Epidermal melanocyte (primary cell): ENCODE measurements around the gene KCTD19.
A peak's percentile ranks its signal among the peaks of the same experiment; 100 is the strongest.

ENCODE experiments used
- DNase-seq: peaks from one replicate; pipeline ENCODE4 v3.0.0; 2011; ENCODE audit warnings: low spot score; ENCODE audit not compliant: insufficient read length

KCTD19 gene

DNA sequence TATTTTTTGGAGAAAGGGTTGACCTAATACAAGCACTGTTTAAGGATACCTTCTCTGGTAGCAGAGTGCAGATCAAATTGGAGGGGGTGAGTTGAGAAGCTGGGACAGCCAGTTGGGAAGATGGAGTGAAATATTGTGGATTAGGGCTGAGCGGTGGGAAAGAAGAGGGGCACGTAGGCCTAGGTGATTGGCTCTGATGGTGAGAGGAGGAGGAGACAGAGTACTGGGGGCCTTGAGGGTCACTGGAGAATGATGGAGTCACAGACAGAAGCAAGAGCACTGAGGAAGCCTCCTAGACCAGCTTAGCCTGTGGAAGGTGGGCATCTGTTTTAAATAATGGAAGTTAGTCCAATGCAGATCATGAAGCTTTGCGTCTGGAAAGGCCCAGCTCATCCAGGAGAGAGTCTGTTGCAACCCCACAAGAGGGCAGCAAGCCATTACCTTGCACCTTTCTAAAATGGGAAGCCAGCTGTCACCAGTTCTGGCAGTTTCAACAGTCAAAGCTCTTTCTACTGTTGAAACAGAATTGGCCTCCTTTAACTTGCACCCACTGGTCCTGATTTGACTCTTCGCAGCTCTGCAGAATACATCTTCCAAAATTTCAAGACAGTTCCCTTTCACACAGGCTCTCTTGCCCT, 66.0 kb downstream of the KCTD19 start:
- DNase-seq, result no peak

DNA sequence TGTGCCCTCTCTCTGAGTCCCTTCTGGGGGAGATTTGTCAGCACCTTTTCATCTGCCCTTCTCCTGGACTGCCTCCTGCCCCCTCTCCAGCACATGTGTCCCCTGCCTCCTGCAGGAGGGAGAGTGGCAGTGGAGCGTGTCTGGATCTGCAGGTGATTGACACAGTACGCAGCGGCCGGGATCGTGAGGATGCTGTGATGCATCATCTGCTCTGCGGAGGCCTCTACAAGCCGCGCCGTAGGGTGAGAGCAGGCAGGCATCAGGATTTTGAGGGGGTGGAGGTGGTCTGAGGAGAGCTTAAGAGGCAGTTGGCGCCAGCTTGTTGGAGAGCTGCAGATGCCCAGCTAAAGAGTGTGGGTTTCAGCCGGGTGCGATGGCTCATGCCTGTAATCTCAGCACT, 66.8 kb downstream of the KCTD19 start:
- DNase-seq, result no peak

- no peak for DNase-seq
Measured at GRCh38 chr16:67258161-67258835, 68.2 kb downstream of the KCTD19 start.

DNA sequence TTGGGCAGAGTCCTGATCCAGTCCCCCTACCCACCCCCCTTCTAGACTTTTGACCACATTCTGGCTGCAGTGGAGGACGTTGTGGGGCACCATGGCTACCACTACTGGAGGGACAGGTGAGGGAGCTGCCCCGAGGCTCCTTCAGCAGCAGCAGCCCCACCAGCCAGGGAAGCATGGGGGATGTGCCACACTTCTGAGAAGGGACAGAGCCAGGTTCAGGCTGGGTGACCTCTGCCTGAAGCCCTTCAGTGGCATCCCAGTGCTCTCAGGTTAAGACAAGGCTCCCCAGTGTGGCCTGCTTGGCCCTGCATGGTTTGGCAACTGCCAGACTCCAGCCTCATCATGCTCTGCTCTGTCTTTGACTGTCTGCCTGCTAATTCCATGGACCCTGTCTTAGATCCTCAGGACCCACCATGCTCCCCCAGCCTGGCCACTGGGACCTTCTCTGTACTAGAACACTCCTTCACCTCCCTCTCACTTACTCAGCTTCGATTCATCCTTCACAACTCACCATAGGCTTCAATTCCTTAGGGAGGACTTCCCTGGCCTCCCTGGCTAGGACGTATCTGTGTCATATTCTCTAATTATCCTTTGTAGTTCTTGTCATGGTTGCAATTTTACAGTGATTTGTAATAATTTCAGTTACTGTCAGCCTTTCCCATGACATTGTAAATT, 68.9 kb downstream of the KCTD19 start:
- no peak for DNase-seq

DNA sequence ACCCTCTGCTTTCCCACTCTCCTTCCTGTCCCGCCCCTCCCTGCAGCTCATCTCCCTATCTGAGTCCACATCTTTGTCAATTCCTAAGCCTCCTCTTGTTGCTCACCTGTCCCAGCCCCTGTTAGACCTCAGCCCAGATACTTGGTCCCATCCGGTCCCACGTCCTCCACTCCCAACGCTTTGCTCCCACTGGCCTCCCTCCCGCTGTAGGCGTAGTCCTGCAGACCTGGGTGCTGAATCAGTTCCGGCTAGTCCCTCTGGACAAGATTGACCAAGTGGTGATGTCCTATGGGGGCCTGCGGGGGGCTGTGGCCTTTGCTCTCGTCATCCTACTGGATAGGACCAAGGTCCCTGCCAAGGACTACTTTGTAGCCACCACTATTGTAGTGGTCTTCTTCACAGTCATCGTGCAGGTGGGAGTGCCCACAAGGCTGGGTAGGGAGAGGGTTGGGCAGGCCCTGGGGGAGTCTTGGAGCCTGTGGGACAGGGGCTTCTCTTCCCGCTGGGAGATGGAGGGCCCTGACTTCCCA, 69.8 kb downstream of the KCTD19 start:
- no peak for DNase-seq

DNA sequence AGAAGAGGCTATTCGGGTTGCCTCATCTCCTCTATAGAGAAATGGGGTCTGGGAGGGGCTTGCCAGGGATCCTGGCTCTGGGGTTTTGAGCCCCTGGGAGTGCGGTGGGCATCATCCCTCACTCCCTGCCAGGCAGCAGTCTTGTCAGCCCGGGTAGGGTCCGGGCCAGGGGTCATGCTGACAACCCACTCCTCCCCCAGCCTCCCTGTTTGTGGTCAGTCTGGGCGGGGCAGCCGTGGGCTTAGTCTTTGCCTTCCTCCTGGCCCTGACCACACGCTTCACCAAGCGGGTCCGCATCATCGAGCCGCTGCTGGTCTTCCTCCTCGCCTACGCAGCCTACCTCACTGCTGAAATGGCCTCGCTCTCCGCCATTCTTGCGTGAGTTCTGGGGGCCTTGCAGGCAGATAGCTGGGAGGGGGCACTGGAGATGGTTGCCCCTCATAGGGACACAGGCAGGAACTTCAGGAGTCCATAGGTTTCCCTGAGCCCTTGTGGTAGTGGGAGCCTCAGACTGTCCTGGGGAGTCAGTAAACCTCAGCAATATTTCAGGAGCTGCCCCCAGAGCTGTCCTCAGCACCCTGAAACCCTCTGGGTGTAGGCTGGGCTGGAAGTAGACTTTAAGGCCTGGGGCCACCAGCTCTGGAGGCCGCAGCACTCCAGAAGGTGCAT, 70.9 kb downstream of the KCTD19 start:
- DNase-seq, result no peak

DNA sequence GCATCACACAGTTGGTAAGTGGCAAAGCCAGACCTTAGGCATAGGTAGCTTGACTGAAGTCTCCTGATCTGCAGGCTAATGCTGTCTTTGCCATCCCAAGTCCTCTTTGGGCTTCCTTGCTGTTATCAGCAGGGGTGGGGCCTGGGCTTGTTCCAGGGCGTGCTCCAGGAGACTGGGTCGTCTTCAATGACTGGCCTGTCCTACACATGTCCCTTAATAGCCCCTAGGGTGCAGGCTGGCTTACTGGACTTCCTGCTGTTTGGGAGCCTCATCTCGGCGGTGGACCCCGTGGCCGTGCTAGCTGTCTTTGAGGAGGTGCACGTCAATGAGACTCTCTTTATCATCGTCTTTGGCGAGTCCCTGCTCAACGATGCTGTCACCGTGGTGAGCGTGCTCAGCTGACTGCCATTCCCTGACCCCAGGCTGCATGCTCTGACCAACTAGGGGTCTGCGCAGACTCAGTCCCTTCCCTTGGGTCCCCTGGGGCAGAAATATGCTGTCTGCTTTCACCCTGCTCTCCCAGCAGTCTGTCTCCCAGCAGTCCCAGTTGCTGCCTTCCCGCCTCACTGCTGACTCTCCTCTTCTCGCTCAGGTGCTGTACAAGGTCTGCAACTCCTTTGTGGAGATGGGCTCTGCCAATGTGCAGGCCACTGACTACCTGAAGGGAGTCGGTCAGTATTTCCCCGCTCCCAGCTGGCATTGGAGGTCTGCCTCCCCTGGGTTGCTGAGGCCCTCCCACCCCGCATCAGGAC, 71.6 kb downstream of the KCTD19 start:
- DNase-seq, result no peak

- DNase-seq, result no peak
Measured at GRCh38 chr16:67252609-67253497, 73.7 kb downstream of the KCTD19 start.

- DNase-seq, result no peak
Measured at GRCh38 chr16:67250045-67250327, 76.6 kb downstream of the KCTD19 start.

GRCh38 chr16:67249178-67250044, 77.1 kb downstream of the KCTD19 start:
- no peak for DNase-seq

- DNase-seq, result no peak
Measured at GRCh38 chr16:67248401-67249177, 78.0 kb downstream of the KCTD19 start, which contains the start of gene SLC9A5. Gene SLC9A5, plus strand, starts transcription at chr16:67248979. Its CDS starts 36 bp downstream, at chr16:67249015.

DNA sequence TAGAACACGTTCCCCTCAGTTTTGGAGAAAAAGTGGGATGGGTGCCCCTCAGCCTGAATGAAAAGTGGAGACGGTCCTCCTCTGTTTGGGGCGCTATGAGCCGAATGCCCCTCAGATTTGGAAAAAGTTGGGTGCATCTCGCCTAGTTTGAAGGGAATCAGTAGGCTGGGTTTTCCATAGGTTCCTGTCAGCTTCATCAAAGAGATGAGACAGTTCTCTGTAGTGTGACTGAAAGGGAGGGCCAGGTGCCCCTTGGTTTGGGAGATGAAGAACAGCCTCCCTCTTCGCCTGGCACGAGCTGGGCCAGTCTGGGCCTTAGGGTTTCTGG, 78.5 kb downstream of the KCTD19 start:
- DNase-seq, result no peak

DNA sequence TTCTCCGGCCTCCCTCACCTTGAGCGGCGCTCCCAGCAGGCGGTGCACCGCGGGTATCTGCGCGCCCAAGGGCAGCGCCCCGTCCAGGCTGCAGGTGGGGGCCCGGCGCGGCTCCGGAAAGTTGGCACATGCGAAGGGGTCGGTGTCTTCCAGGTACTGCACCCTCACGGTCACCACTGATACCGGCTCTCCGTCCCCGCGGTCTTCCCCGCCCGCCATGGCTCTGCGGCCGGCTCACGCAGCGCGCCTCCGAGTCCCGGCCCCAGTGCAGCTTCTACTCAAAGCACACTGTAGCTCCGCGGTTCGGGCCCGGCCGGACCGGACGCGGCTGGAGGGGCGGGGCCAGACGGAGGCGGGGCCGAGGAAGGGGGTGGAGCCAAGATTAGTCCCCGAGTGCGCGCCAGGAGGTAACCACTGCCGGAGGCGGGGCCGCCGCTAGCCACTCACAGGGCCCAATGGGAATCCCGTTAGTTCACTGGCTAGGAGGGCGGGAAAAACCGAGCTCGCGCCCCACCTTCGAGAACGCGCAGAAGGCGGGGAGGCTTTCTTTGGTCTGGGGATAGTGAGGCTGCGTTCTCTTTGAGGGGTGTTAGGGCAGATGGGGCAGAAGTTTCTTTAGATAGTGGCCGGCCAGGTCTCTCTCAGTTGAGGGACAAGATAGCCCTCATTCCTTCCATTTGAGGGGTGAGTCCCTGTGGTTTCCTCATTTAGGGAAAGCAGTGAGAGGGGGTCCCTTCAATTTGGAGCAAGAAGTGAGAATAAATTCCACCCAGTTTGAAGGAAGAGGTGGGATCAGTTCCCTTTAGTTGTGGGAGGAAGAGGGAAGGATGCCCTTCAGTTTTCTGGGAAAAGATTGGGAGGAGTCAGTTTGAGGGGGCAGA, 79.1 kb downstream of the KCTD19 start, which contains the start of gene FHOD1:
FHOD1 (minus strand) TSS at position 290 of the 881 bp plus-strand sequence; CDS start at position 219, 71 bp downstream.
- peak; percentile 85 for DNase-seq

DNA sequence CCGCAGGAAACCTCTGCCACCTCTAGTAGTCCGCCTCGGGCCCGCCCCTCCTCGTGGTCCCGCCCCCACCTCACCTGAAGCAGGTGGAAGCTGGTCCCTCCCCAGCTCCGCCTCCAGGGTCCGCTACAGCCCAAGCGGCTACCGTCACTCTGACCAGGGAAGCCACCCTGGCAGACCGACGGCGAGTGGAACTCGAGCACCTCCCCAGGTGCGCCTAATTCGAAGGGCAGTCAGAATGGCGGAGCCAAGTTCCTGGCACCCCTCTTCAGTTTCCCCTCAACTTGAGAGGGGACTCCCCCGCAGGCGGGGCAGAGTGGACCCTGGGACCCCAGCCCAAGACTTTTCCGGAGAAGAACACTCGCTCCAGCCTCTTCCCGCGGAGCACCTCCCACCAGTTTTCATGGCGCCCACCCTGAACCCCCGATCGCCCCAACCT, 79.8 kb downstream of the KCTD19 start:
- DNase-seq, result no peak

DNA sequence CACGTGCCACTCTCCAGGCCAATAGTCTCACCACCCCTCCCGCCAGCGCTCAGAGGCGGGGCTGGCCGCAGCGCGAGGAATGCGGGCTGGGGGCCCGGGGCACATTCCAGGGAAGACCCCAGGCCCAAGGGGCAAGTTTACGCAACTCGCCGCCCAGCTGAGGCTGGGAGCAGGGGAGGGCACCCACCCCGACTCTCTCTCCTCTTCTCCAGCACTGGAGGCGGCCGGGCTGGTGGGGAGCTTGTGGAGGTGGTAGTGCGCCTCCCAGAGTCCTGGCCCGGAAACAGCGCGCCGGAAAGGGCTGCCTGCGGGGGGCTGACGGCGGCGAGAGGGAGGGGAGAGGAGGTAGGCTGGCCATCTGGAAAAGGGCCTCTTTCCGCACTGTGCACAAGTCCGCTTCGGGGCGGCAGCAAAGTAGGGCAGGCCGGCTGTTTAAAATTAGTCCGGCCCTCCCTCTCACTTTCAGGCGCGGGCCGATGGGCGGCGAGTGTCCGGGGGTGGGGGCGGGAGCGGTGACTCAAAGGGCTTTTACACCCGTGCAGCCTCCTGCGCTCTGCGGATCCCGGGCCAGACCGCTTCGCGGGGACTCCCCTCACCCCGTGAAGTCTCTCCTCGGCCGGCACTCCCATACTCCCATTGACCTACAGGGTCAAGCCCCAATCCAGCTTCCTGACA, 80.3 kb downstream of the KCTD19 start:
- peak; percentile 63 for DNase-seq

GRCh38 chr16:67245674-67246080, 80.9 kb downstream of the KCTD19 start:
- DNase-seq, result no peak

DNA sequence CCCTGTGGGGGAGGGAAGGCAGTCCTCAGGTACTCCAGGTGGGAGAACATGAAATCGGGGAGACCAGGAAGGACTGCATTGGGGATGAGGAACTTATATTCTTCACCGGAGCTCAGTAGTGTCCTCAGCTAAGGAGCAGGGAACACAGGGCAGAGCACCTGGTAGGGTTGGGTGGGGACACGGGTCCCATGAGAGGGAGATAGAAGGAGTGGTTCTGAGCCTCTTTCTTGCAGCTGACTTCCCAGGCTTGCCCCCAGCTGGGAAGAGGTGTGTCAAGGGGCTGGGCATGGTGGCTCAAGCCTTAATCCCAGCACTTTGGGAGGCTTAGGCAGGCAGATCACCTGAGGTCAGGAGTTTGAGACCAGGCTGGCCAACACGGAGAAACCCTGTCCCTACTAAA, 81.4 kb downstream of the KCTD19 start:
- no peak for DNase-seq
